Measurements from ENCODE around the gene PPME1.

The PPME1 gene

GRCh38 chr11:74283580-74284180 lies 112.6 kb downstream of the PPME1 start:
- no peak for DNase-seq

- peak; percentile 39 for DNase-seq
Measured at GRCh38 chr11:74284466-74284865, 113.4 kb downstream of the PPME1 start.

GRCh38 chr11:74288161-74288560 lies 117.1 kb downstream of the PPME1 start:
- DNase-seq: peak; percentile 96

- no peak for DNase-seq
Measured at GRCh38 chr11:74288911-74289310, 117.8 kb downstream of the PPME1 start.

GRCh38 chr11:74297484-74297883 lies 126.4 kb downstream of the PPME1 start:
- DNase-seq: no peak

- DNase-seq: peak; percentile 40
Measured at GRCh38 chr11:74299015-74299414, 127.9 kb downstream of the PPME1 start.
